HT1080 (cell line): ENCODE measurements around the gene CALR3. TPM values are rescaled to one million over a fixed set of nuclear protein-coding genes. Genes with fewer than 3 reads are reported as not detected.

Source experiments
- DNase-seq: peaks from one replicate; pipeline ENCODE4 v3.0.0-alpha.2; 2015; ENCODE audit warnings: low read depth
- small RNA-seq: library from RNA; depleted of rRNA; stranded (forward); fragments of <200 nt; gene quantifications from one replicate; pipeline ENCODE3, GENCODE V24; 2014
- total RNA-seq: library from RNA; depleted of rRNA; stranded (reverse); fragments of >200 nt; shearing (Covaris generic); gene quantifications from 2 replicates; pipeline ENCODE4 v1.2.3, GENCODE V29; 2014; rRNA removed

CALR3 gene
- total RNA-seq, 1 experiment from 2014 or later: not detected

DNA sequence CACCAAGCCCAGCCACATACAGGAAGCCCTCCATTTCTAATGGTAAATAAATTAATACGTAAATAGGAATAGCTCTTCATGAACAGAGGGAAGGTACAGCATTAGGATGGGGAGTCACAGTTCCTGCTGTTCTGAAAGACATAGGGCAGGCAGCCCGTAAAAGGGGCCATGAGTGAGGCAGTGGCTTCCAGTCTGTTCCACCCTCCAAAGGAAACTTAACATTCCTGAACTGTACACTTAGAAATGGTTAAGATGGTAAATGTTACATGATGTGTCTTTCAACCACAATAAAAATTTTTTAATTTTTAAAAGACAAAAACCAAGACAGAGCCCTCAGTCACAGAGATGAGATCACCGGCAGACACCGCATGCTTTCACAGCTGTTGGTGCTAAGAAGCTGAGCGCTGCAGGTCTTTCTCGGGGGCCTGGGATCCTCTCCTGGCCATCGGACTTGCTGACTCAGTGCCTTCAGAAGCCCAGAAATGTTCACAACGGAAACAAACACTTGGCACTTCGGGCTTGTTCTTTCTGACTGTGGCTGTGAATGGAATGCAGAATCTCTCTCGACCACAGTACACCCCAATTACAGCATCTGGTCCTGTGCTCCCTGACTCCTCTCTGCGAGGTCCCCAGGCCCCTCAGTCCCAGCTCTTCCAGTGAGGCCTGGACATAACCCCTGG is 60.6 kb downstream of the CALR3 start:
- peak; percentile 89 for DNase-seq

DNA sequence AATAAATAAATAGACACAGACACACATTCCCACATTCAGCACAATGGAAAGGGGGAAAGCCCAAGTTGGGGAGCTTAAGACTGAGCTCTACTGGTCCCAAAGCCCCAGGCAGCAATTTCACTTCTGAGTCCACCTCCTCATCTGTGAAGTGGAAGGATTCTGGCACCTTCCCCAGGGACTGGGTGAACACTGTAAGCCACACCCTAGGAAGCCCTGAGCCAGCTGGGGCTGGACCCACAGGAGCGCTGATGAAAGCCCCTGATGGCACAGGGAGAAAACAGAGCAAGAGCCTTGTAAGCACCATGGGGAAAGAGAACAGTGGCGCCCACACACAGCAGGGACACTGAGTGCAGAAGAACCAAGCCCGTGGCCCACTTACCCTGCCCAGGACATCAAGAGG is 62.0 kb downstream of the CALR3 start:
- no peak for DNase-seq

DNA sequence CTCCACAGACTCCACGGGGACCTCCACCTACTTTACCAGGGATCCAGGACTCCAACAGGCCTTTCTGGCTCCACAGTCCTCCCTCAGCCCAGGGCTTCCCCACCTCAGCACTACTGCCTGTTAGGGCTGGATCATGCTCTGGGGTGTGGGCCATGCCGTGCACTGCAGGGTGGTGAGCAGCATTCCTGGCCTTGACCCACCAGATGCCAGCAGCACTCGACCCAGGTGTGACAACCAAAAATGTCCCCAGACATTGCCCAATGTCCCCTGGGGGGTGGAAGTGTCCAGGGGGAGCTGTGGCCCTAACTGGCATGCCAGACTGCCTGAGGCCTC is 66.2 kb downstream of the CALR3 start:
- no peak for DNase-seq

DNA sequence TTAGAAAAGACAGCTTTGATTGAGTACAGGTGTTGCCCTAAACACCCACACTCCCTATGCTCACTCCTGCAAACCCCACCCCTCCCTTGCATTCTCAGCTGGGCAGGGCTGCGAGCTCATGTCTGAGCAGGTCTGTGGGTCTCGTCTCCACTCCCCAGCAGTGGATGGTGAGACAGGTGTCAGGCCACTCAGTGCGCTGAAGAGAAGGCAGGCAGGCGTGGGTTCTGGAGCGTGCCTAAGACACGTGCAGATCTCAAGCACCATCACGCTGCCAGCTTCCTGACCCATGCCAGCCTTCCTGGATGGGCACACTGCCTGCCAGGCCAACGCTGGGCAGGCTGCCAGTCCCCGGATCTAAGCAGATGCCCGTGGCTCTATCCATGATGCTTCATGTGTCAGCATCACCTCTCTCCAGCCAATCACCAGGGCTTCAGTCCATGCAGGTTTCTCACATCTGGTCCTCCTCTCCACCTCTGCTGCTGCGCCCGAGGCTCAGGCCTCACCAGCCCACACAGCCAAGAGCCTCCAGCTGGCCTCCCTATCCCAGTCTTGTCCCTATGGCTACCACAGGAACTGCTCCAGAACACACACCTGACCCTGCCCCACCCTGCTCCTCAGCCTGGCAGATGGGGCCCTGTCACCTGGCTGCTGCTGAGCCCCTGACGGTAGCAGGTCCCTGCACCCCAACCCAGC is 66.8 kb downstream of the CALR3 start:
- no peak for DNase-seq

Small RNA genes lying within 50 kb of the gene (small RNA-seq; reads per million reads assigned to genes)
- gene RN7SL146P: not detected

Other genes starting within 250 kb of the CALR3 start
- gene KLF2, start 171.3 kb downstream of the CALR3 start, total RNA-seq: 15.6 and 37.9 TPM in 2 replicates
- gene EPS15L1, start 24.2 kb downstream of the CALR3 start, total RNA-seq: 8.5 and 8.6 TPM in 2 replicates
- gene C19orf44, start 227 bp upstream of the CALR3 start, total RNA-seq: 1.4 and 3.1 TPM in 2 replicates
- gene CHERP, start 46.3 kb upstream of the CALR3 start, total RNA-seq: 6.5 and 9.2 TPM in 2 replicates
- 31.0 and 35.9 TPM in 2 replicates for gene SLC35E1, start 76.2 kb upstream of the CALR3 start, total RNA-seq
- 13.5 and 14.6 TPM in 2 replicates for gene MED26, start 132.0 kb upstream of the CALR3 start, total RNA-seq
- 71.3 and 89.7 TPM in 2 replicates for gene SMIM7, start 164.0 kb upstream of the CALR3 start, total RNA-seq
- gene TMEM38A, start 165.0 kb upstream of the CALR3 start, total RNA-seq: 0.26 and 0.94 TPM in 2 replicates
- not detected in 2 replicates for gene NWD1, start 223.7 kb upstream of the CALR3 start, total RNA-seq